Upper lobe of left lung (tissue), 4 donors: Measurements from ENCODE around the gene ELOVL1.

ENCODE experiments used
- EP300 ChIP-seq, 4 donors: sonication (generic); formaldehyde crosslinking; IDR thresholded peaks; one replicate each; pipeline ENCODE4 v1.5.1; 2017; ENCODE audit warnings: antibody characterized with exemption in 4 of 4, control low read depth in 2 of 4
- POLR2A ChIP-seq, 4 donors: fragments of 450-650 bp; IDR thresholded peaks; one replicate each; pipeline ENCODE4 v1.5.1; 2016 to 2017; ENCODE audit warnings: antibody characterized with exemption in 4 of 4, mild to moderate bottlenecking in 2 of 4
- POLR2AphosphoS5 ChIP-seq, 2 donors: sonication (generic); formaldehyde crosslinking; IDR thresholded peaks; one replicate each; pipeline ENCODE4 v1.5.1; 2017; ENCODE audit warnings: antibody characterized with exemption in 2 of 2
- TF ChIP-seq, protein P1 (sequence below), 6 experiments: fragments of 450-650 bp in 4 of 6; fragments of 200-600 bp in 2 of 6; sonication (generic) in 2 of 6; IDR thresholded peaks; one replicate each; pipeline ENCODE4 v1.5.1; 2016 to 2019; ENCODE audit warnings: antibody characterized with exemption in 6 of 6

DNA sequence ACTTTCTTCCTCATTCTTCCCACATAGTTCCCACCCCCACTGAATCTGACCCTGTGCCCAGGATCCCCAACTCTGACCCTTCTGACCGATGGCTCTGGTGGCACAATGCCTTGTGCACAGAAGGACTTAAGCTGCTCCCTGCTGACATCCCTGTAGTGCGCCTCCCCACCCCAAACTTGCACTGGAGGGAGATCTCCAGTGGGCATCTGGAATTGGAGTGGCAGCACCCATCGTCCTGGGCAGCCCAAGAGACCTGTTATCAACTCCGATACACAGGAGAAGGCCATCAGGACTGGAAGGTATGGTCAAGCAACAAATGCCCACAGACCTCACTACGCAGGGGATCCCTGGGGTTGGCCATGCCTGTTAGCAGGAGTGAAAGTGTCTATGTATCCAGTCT lies 21.2 kb downstream of the ELOVL1 start:
- TF ChIP-seq EP300 (IDR thresholded peaks at IDR 0.05): no peak
- TF ChIP-seq, protein P1, sequence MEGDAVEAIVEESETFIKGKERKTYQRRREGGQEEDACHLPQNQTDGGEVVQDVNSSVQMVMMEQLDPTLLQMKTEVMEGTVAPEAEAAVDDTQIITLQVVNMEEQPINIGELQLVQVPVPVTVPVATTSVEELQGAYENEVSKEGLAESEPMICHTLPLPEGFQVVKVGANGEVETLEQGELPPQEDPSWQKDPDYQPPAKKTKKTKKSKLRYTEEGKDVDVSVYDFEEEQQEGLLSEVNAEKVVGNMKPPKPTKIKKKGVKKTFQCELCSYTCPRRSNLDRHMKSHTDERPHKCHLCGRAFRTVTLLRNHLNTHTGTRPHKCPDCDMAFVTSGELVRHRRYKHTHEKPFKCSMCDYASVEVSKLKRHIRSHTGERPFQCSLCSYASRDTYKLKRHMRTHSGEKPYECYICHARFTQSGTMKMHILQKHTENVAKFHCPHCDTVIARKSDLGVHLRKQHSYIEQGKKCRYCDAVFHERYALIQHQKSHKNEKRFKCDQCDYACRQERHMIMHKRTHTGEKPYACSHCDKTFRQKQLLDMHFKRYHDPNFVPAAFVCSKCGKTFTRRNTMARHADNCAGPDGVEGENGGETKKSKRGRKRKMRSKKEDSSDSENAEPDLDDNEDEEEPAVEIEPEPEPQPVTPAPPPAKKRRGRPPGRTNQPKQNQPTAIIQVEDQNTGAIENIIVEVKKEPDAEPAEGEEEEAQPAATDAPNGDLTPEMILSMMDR (IDR thresholded peaks at IDR 0.05): no peak
- TF ChIP-seq POLR2A (IDR thresholded peaks at IDR 0.05): no peak
- no peak for TF ChIP-seq POLR2AphosphoS5 (IDR thresholded peaks at IDR 0.05)
